Astrocyte (in vitro differentiated cells and primary cell): ENCODE results near the gene CDKN2B-AS1. TPM values are rescaled to one million over a fixed set of nuclear protein-coding genes. Genes with fewer than 3 reads are reported as not detected.

Experiments
- DNase-seq: peaks from one replicate; pipeline ENCODE4 v3.0.0-alpha.2; 2010; ENCODE audit warnings: low read depth
- FAIRE-seq: peaks from 2 replicates; lab custom pipeline; 2011; peaks lifted over from hg19 to GRCh38; lab: Jason Lieb, UNC
- H2AFZ ChIP-seq: 2 replicates; pipeline ENCODE4 v1.6.0; 2012; ENCODE audit warnings: low read depth, low read length, inconsistent platforms
- H3K27ac ChIP-seq: 2 replicates; pipeline ENCODE4 v1.5.1; 2011; ENCODE audit warnings: low read depth, low read length, inconsistent platforms
- H3K27me3 ChIP-seq: 2 replicates; pipeline ENCODE4 v1.6.0; 2011; ENCODE audit warnings: low read length, inconsistent platforms; ENCODE audit not compliant: insufficient read depth
- H3K36me3 ChIP-seq: 2 replicates; pipeline ENCODE4 v1.5.1; 2011; ENCODE audit warnings: low read length, inconsistent platforms; ENCODE audit not compliant: insufficient read depth
- H3K4me1 ChIP-seq: 2 replicates; pipeline ENCODE4 v1.5.1; 2011; ENCODE audit warnings: low read length, inconsistent platforms; ENCODE audit not compliant: insufficient read depth
- H3K4me2 ChIP-seq: 2 replicates; pipeline ENCODE4 v1.6.0; 2012; ENCODE audit warnings: low read length, inconsistent platforms
- H3K4me3 ChIP-seq: 2 replicates; pipeline ENCODE4 v1.5.1; 2011; ENCODE audit warnings: low read depth, mild to moderate bottlenecking, low read length, inconsistent platforms; ENCODE audit not compliant: insufficient read depth
- H3K79me2 ChIP-seq: 2 replicates; pipeline ENCODE4 v1.6.0; 2012; ENCODE audit warnings: mild to moderate bottlenecking, low read length, inconsistent platforms; ENCODE audit not compliant: insufficient read depth
- H3K9ac ChIP-seq: 2 replicates; pipeline ENCODE4 v1.6.0; 2012; ENCODE audit warnings: mild to moderate bottlenecking, low read length, inconsistent platforms
- H3K9me3 ChIP-seq: 2 replicates; pipeline ENCODE4 v1.5.1; 2012; ENCODE audit warnings: low read depth, mild to moderate bottlenecking, low read length, inconsistent platforms; ENCODE audit not compliant: insufficient read depth
- H4K20me1 ChIP-seq: 2 replicates; pipeline ENCODE4 v1.6.0; 2012; ENCODE audit warnings: low read length, inconsistent platforms; ENCODE audit not compliant: insufficient read depth
- H3K27ac Mint-ChIP-seq: one replicate; pipeline ENCODE4 v1.8.0; 2021; ENCODE audit warnings: mild to moderate bottlenecking, mixed read lengths; ENCODE audit not compliant: unreplicated experiment
- H3K27me3 Mint-ChIP-seq: one replicate; pipeline ENCODE4 v1.8.0; 2021; ENCODE audit warnings: low read depth, mixed read lengths; ENCODE audit not compliant: unreplicated experiment
- H3K36me3 Mint-ChIP-seq: one replicate; pipeline ENCODE4 v1.8.0; 2021; ENCODE audit warnings: low read depth, mixed read lengths; ENCODE audit not compliant: unreplicated experiment
- H3K4me1 Mint-ChIP-seq: one replicate; pipeline ENCODE4 v1.8.0; 2021; ENCODE audit warnings: low read depth, mixed read lengths; ENCODE audit not compliant: unreplicated experiment
- H3K4me3 Mint-ChIP-seq: one replicate; pipeline ENCODE4 v1.8.0; 2021; ENCODE audit warnings: mild to moderate bottlenecking, moderate library complexity, mixed read lengths; ENCODE audit not compliant: unreplicated experiment
- H3K9me3 Mint-ChIP-seq: one replicate; pipeline ENCODE4 v1.8.0; 2021; ENCODE audit warnings: mild to moderate bottlenecking, mixed read lengths; ENCODE audit not compliant: unreplicated experiment
- EZH2 ChIP-seq: IDR thresholded peaks from 2 replicates; pipeline ENCODE4 v1.6.1; 2012; ENCODE audit warnings: mild to moderate bottlenecking, low read length, inconsistent platforms; ENCODE audit not compliant: insufficient read depth
- total RNA-seq: library from RNA; stranded (reverse); gene quantifications from 2 replicates; pipeline ENCODE4 v1.2.1, GENCODE V29; 2021
- TF ChIP-seq, protein P1 (sequence below): IDR thresholded peaks from 2 replicates; pipeline ENCODE4 v1.5.1; 2011; ENCODE audit warnings: low read depth, mild to moderate bottlenecking, inconsistent platforms, low read length, moderate library complexity; ENCODE audit not compliant: insufficient read depth

The CDKN2B-AS1 gene
- total RNA-seq, 1 donor from 2014 or later = 2.3 TPM

DNA sequence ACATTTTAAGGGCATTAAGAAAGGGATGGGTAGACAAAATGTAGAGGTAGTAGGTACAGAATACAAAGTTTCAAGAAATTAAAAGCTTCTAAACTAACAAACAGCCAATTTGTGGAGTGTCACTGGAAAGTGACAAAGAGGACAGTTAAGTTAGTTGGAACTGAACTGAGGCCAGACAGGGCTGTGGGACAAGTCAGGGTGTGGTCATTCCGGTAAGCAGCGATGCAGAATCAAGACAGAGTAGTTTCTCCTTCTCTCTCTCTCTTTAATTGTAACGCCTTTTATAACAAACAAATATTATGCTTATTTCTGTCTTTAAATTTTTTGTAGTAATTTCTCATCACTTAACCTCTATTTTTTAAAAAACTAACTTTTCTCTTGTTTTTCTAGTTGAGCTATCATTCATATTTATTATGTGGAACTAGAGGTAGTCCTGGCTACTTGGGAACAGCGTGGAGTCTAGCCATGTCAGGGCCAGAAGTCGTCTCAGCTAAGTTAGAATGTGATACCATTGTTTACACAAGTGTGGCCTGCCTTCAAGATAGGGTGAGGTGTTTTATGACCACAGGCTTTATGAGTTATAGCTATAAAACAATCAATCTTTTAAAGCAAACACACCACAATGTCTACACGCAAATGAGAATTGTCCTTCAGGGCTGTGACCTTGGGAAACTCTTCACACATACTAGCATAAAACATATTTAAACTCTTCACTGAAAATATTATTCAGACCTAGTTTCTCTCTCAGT, 129.8 kb downstream of the CDKN2B-AS1 start:
- H3K27ac Mint-ChIP-seq = no peak overlapping the region

DNA sequence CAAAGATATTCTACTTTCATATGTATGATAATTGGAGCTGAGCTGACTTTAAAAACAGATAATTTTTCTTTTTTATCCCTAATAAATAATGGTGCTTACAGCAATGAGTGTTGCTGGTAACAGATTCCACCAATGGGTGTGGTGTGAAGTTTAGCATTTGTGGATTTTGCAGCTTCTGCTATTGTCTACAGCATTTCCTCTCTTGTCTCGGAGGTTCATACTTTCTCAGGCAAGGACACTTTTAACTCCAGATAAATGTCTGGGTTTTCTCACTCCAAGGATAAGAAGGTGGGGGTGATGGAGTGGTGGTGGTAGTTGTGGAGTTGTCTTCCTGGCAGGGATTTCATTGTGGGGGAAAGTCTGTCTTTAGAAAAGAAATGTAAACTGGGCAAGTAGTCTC, 134.5 kb downstream of the CDKN2B-AS1 start:
- Histone ChIP-seq H3K9ac (peak overlapping the region; percentile 7), H3K79me2 (no peaks in the 10 kb centered on the region), H3K4me2 (peak overlapping the region; percentile 28), H3K36me3 (no peaks in the 10 kb centered on the region), H2AFZ (peak overlapping the region; percentile 1), H3K4me1 (peaks cover 15% of the 10 kb centered on the region), H4K20me1 (no peaks in the 10 kb centered on the region), H3K27me3 (no peaks in the 10 kb centered on the region), H3K4me3 (no peak overlapping the region), H3K27ac (peak overlapping the region; percentile 47), H3K9me3 (no peaks in the 10 kb centered on the region)
- DNase-seq = peak; percentile 90
- Mint-ChIP-seq H3K4me1 (peaks cover 35% of the 10 kb centered on the region), H3K36me3 (no peaks in the 10 kb centered on the region), H3K27me3 (no peaks in the 10 kb centered on the region), H3K9me3 (no peaks in the 10 kb centered on the region), H3K4me3 (peak overlapping the region; percentile 45), H3K27ac (peak overlapping the region; percentile 93)
- FAIRE-seq = no peak
- no peak for TF ChIP-seq EZH2

More for the DNA sequence above, 129.8 kb downstream of the CDKN2B-AS1 start:
- H3K4me1 ChIP-seq = peaks cover 9% of the 10 kb centered on the region
- H3K9me3 ChIP-seq = no peaks in the 10 kb centered on the region
- TF ChIP-seq EZH2 = no peak
- TF ChIP-seq, protein P1, sequence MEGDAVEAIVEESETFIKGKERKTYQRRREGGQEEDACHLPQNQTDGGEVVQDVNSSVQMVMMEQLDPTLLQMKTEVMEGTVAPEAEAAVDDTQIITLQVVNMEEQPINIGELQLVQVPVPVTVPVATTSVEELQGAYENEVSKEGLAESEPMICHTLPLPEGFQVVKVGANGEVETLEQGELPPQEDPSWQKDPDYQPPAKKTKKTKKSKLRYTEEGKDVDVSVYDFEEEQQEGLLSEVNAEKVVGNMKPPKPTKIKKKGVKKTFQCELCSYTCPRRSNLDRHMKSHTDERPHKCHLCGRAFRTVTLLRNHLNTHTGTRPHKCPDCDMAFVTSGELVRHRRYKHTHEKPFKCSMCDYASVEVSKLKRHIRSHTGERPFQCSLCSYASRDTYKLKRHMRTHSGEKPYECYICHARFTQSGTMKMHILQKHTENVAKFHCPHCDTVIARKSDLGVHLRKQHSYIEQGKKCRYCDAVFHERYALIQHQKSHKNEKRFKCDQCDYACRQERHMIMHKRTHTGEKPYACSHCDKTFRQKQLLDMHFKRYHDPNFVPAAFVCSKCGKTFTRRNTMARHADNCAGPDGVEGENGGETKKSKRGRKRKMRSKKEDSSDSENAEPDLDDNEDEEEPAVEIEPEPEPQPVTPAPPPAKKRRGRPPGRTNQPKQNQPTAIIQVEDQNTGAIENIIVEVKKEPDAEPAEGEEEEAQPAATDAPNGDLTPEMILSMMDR = no peak
- no peak overlapping the region for H2AFZ ChIP-seq
- FAIRE-seq (peak; percentile 39), DNase-seq (peak; percentile 93)
- Mint-ChIP-seq H3K4me3 (no peak overlapping the region), H3K36me3 (peaks cover 2% of the 10 kb centered on the region), H3K9me3 (peaks cover 6% of the 10 kb centered on the region), H3K27me3 (no peaks in the 10 kb centered on the region), H3K4me1 (peaks cover 29% of the 10 kb centered on the region)
- H3K36me3 ChIP-seq = no peaks in the 10 kb centered on the region
- no peak overlapping the region for H3K9ac ChIP-seq
- H3K27me3 ChIP-seq = no peaks in the 10 kb centered on the region
- H3K79me2 ChIP-seq = no peaks in the 10 kb centered on the region
- no peak overlapping the region for H3K4me2 ChIP-seq
- H4K20me1 ChIP-seq = no peaks in the 10 kb centered on the region
- peak overlapping the region; percentile 1 for H3K27ac ChIP-seq
- H3K4me3 ChIP-seq = no peak overlapping the region

DNA sequence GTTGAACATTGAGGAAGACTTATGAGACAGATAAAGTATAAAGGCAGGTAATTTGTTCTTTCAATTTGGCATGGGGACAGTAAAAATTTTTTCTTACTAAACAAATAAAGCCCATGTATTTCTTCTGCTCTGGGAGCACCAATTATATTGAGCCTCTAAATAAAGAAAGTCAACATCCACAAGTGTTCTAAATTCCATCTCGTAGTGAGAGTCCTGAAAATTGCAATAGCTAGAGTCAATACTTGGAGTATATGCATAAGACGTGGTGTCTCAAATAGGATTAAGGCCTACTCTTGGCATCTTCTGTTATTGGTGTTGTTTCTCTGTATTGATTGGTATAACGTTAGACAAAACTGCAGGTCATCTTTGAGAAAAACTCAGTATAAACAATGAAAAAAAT, 135.0 kb downstream of the CDKN2B-AS1 start:
- Histone ChIP-seq H3K79me2 (no peaks in the 10 kb centered on the region), H4K20me1 (no peaks in the 10 kb centered on the region), H3K36me3 (no peaks in the 10 kb centered on the region), H3K4me2 (peak overlapping the region; percentile 28), H3K27ac (peak overlapping the region; percentile 47), H3K27me3 (no peaks in the 10 kb centered on the region), H3K9me3 (no peaks in the 10 kb centered on the region), H3K9ac (peak overlapping the region; percentile 7), H2AFZ (no peak overlapping the region), H3K4me3 (no peak overlapping the region), H3K4me1 (peaks cover 15% of the 10 kb centered on the region)
- peak overlapping the region; percentile 93 for H3K27ac Mint-ChIP-seq
- no peaks in the 10 kb centered on the region for H3K27me3 Mint-ChIP-seq
- FAIRE-seq (peak; percentile 59), DNase-seq (no peak)
- H3K4me3 Mint-ChIP-seq = no peak overlapping the region
- no peaks in the 10 kb centered on the region for H3K9me3 Mint-ChIP-seq
- no peaks in the 10 kb centered on the region for H3K36me3 Mint-ChIP-seq
- H3K4me1 Mint-ChIP-seq = peaks cover 30% of the 10 kb centered on the region
- TF ChIP-seq, protein P1 = no peak
- no peak for TF ChIP-seq EZH2
